Activated B cell treated with CpG ODN at 0.5 μM for 24 hours (primary cell): ENCODE measurements around the gene PHF14. TPM values are rescaled to one million over a fixed set of nuclear protein-coding genes. Genes with fewer than 3 reads are reported as not detected.

Experiments used
- ATAC-seq: fragments of 200-7000 bp; cut with Tn5 transposase; one replicate; pipeline ENCODE4 v1.10.0; 2021; ENCODE audit warnings: low read depth, mild to moderate bottlenecking, moderate library complexity
- CTCF ChIA-PET: fragments of 350-600 bp; sonication (Branson Sonifier 250); formaldehyde crosslinking; loops from one replicate; lab custom pipeline; 2021; ENCODE audit warnings: antibody characterized with exemption; lab: Charles Lee
- POLR2A ChIA-PET: fragments of 350-600 bp; sonication (Branson Sonifier 250); formaldehyde crosslinking; loops from one replicate; lab custom pipeline; 2021; ENCODE audit warnings: antibody characterized with exemption; lab: Charles Lee
- DNase-seq: peaks from one replicate; pipeline ENCODE4 v3.0.0; 2022
- H3K27ac Mint-ChIP-seq: one replicate; pipeline ENCODE4 v1.8.0; 2020; ENCODE audit warnings: mixed read lengths
- H3K27me3 Mint-ChIP-seq: one replicate; pipeline ENCODE4 v1.8.0; 2021; ENCODE audit warnings: mixed read lengths
- H3K36me3 Mint-ChIP-seq: one replicate; pipeline ENCODE4 v1.8.0; 2021; ENCODE audit warnings: low read depth, mixed read lengths
- H3K4me1 Mint-ChIP-seq: one replicate; pipeline ENCODE4 v1.8.0; 2021; ENCODE audit warnings: mixed read lengths
- H3K4me3 Mint-ChIP-seq: one replicate; pipeline ENCODE4 v1.8.0; 2020; ENCODE audit warnings: mild to moderate bottlenecking, mixed read lengths
- H3K9me3 Mint-ChIP-seq: one replicate; pipeline ENCODE4 v1.8.0; 2020; ENCODE audit warnings: mixed read lengths
- CTCF ChIP-seq: fragments of 200-600 bp; IDR thresholded peaks from one replicate; pipeline ENCODE4 v1.8.0; 2022; ENCODE audit warnings: antibody characterized with exemption, mild to moderate bottlenecking
- intact Hi-C: fragments of 100-400 bp; cut with micrococcal nuclease; formaldehyde crosslinking; loops from one replicate; pipeline ENCODE4 v1.15.1; 2024
- total RNA-seq: library from RNA; stranded (reverse); gene quantifications from 2 replicates; pipeline ENCODE4 v1.2.3, GENCODE V29; 2022

PHF14 gene
- total RNA-seq, 1 donor from 2014 or later, result 38.2 TPM

GRCh38 chr7:11141541-11141940 is 167.9 kb downstream of the PHF14 start:
- Mint-ChIP-seq H3K4me1 (peaks cover 2% of the 10 kb centered on the region), H3K4me3 (no peak overlapping the region), H3K27ac (no peak overlapping the region), H3K9me3 (no peaks in the 10 kb centered on the region), H3K27me3 (no peaks in the 10 kb centered on the region), H3K36me3 (peaks cover 16% of the 10 kb centered on the region)
- DNase-seq (no peak), ATAC-seq (no peak)
- ChIA-PET POLR2A (no interaction called here), CTCF (no interaction called here)
- TF ChIP-seq CTCF, result no peak
- intact Hi-C loops, result no loop called here

GRCh38 chr7:11153694-11154093 is 180.0 kb downstream of the PHF14 start:
- Mint-ChIP-seq H3K4me1 (no peaks in the 10 kb centered on the region), H3K27me3 (no peaks in the 10 kb centered on the region), H3K36me3 (peaks cover 9% of the 10 kb centered on the region), H3K4me3 (no peak overlapping the region), H3K9me3 (no peaks in the 10 kb centered on the region), H3K27ac (no peak overlapping the region)
- ChIA-PET CTCF (no interaction called here), POLR2A (no interaction called here)
- DNase-seq, result no peak
- ATAC-seq, result no peak
- intact Hi-C loops, result no loop called here
- no peak for TF ChIP-seq CTCF

GRCh38 chr7:11155883-11156282 is 182.2 kb downstream of the PHF14 start:
- H3K9me3 Mint-ChIP-seq, result no peaks in the 10 kb centered on the region
- no peak for ATAC-seq
- H3K27me3 Mint-ChIP-seq, result no peaks in the 10 kb centered on the region
- H3K4me1 Mint-ChIP-seq, result no peaks in the 10 kb centered on the region
- no peak for TF ChIP-seq CTCF
- DNase-seq, result no peak
- CTCF ChIA-PET, result no interaction called here
- intact Hi-C loops, result no loop called here
- no peak overlapping the region for H3K27ac Mint-ChIP-seq
- peaks cover 13% of the 10 kb centered on the region for H3K36me3 Mint-ChIP-seq
- H3K4me3 Mint-ChIP-seq, result no peak overlapping the region
- POLR2A ChIA-PET, result no interaction called here

- Mint-ChIP-seq H3K27ac (no peak overlapping the region), H3K27me3 (no peaks in the 10 kb centered on the region), H3K4me1 (no peaks in the 10 kb centered on the region), H3K9me3 (no peaks in the 10 kb centered on the region), H3K4me3 (no peak overlapping the region), H3K36me3 (peaks cover 14% of the 10 kb centered on the region)
- ChIA-PET CTCF (no interaction called here), POLR2A (no interaction called here)
- intact Hi-C loops, result no loop called here
- ATAC-seq (no peak), DNase-seq (no peak)
- no peak for TF ChIP-seq CTCF
Measured at GRCh38 chr7:11161499-11161898, 187.8 kb downstream of the PHF14 start.

GRCh38 chr7:11163220-11163619 is 189.5 kb downstream of the PHF14 start:
- Mint-ChIP-seq H3K27ac (no peak overlapping the region), H3K9me3 (no peaks in the 10 kb centered on the region), H3K27me3 (no peaks in the 10 kb centered on the region), H3K4me1 (no peaks in the 10 kb centered on the region), H3K36me3 (peaks cover 11% of the 10 kb centered on the region), H3K4me3 (no peak overlapping the region)
- intact Hi-C loops, result no loop called here
- DNase-seq (no peak), ATAC-seq (no peak)
- POLR2A ChIA-PET, result no interaction called here
- TF ChIP-seq CTCF, result no peak
- CTCF ChIA-PET, result interaction anchor here (0.7 kb wide), 1 partner anchor 1112 kb away, joined by 3 read pairs; no protein-coding TSS in a partner anchor
